HepG2 (cell line): Measurements from ENCODE around the gene PIK3R3. TPM values are rescaled to one million over a fixed set of nuclear protein-coding genes. Genes with fewer than 3 reads are reported as not detected.

Experiments used
- ATAC-seq: fragments of 200-7000 bp; cut with Tn5 transposase; 3 replicates; pipeline ENCODE4 v1.9.1; 2020; ENCODE audit warnings: mild to moderate bottlenecking, moderate library complexity
- BruUV-seq: library from RNA; stranded (reverse); fragments of 400-500 nt; replicated peaks from 2 replicates; lab custom pipeline; 2021; lab: Mats Ljungman, UMichigan
- CTCF ChIA-PET: fragments of 300-600 bp; formaldehyde crosslinking; extraction: SDS; loops from one replicate; lab custom pipeline; 2021; ENCODE audit warnings: low total read pairs, inconsistent platforms, low intra/inter-chr PET ratio; lab: Yijun Ruan, JAX
- POLR2A ChIA-PET: fragments of 350-600 bp; sonication (Branson Sonifier 250); formaldehyde crosslinking; loops from one replicate; lab custom pipeline; 2020; ENCODE audit warnings: antibody characterized with exemption, inconsistent platforms; lab: Yijun Ruan, JAX
- DNase-seq: peaks from one replicate; pipeline ENCODE4 v3.0.0-alpha.2; 2015; ENCODE audit warnings: low spot score
- FAIRE-seq: peaks from 3 replicates; lab custom pipeline; 2011; peaks lifted over from hg19 to GRCh38; lab: Jason Lieb, UNC
- H2AFZ ChIP-seq: one replicate; pipeline ENCODE4 v1.6.1; 2011; ENCODE audit warnings: low read length, inconsistent platforms
- H3K27ac ChIP-seq: fragments of 300-600 bp; 3 replicates; pipeline ENCODE4 v1.8.0; 2011; ENCODE audit warnings: mixed run types, mild to moderate bottlenecking, mixed read lengths, low read length, inconsistent platforms; ENCODE audit not compliant: insufficient read depth; ENCODE audit errors: extremely low read length
- H3K27me3 ChIP-seq, 2 experiments: fragments of 200-600 bp in 1 of 2; 2 replicates in 1 of 2; 3 replicates in 1 of 2; pipeline versions ENCODE4 v1.6.0 to v1.8.0; 2011; ENCODE audit warnings: low read length in 2 of 2, mild to moderate bottlenecking in 2 of 2, moderate library complexity in 2 of 2, inconsistent platforms in 1 of 2; ENCODE audit not compliant: insufficient read depth in 2 of 2, control insufficient read depth in 1 of 2
- H3K36me3 ChIP-seq, 2 experiments: fragments of 200-600 bp in 1 of 2; replicated peaks in 1 of 2; 2 replicates in 1 of 2; 3 replicates in 1 of 2; pipeline versions ENCODE4 v1.5.1 to v1.8.0; 2011; ENCODE audit warnings: low read length in 2 of 2, inconsistent platforms in 1 of 2; ENCODE audit not compliant: insufficient read depth in 2 of 2, control insufficient read depth in 1 of 2
- H3K4me1 ChIP-seq: 2 replicates; pipeline ENCODE4 v1.5.1; 2012; ENCODE audit warnings: low read length, inconsistent platforms; ENCODE audit not compliant: insufficient read depth
- H3K4me2 ChIP-seq: 2 replicates; pipeline ENCODE4 v1.6.0; 2011; ENCODE audit warnings: low read depth, low read length, inconsistent platforms
- H3K4me3 ChIP-seq, 3 experiments: fragments of 200-600 bp in 1 of 3; sonication (generic), shearing (Covaris generic) in 1 of 3; replicated peaks in 1 of 3; 2 replicates each; pipeline ENCODE4 v1.5.1; 2011 to 2016; ENCODE audit warnings: low read length in 3 of 3, inconsistent platforms in 2 of 3, low read depth in 2 of 3, mild to moderate bottlenecking in 2 of 3, control low read depth in 1 of 3, mixed read lengths in 1 of 3; ENCODE audit not compliant: insufficient read depth in 1 of 3
- H3K79me2 ChIP-seq: one replicate; pipeline ENCODE4 v1.6.1; 2011; ENCODE audit warnings: low read length, inconsistent platforms; ENCODE audit not compliant: insufficient read depth
- H3K9ac ChIP-seq: 2 replicates; pipeline ENCODE4 v1.6.0; 2011; ENCODE audit warnings: mild to moderate bottlenecking, low read depth, low read length, inconsistent platforms; ENCODE audit not compliant: insufficient read depth
- H3K9me3 ChIP-seq: 2 replicates; pipeline ENCODE4 v1.5.1; 2012; ENCODE audit warnings: mild to moderate bottlenecking, low read length
- H4K20me1 ChIP-seq: 2 replicates; pipeline ENCODE4 v1.6.0; 2011; ENCODE audit warnings: inconsistent platforms, mild to moderate bottlenecking, low read length, moderate library complexity; ENCODE audit not compliant: insufficient read depth
- FOSL1 ChIP-seq: sonication (generic); formaldehyde crosslinking; IDR thresholded peaks from 2 replicates; pipeline ENCODE4 v1.9.0; 2021; ENCODE audit warnings: missing genetic modification reagents, borderline replicate concordance
- HNRNPH1 ChIP-seq: fragments of 200-400 bp; formaldehyde crosslinking; optimal IDR thresholded peaks from 2 replicates; pipeline ENCODE3; 2017; ENCODE audit warnings: mild to moderate bottlenecking, low read depth, low read length
- KLF11 ChIP-seq: IDR thresholded peaks from 2 replicates; pipeline ENCODE4 v1.6.1; 2016; ENCODE audit warnings: missing compliant biosample characterization
- MEF2D ChIP-seq: sonication (generic); formaldehyde crosslinking; IDR thresholded peaks from 2 replicates; pipeline ENCODE4 v1.5.1; 2020; ENCODE audit warnings: mild to moderate bottlenecking, missing genetic modification reagents
- NR1H2 ChIP-seq: sonication (generic); formaldehyde crosslinking; IDR thresholded peaks from 2 replicates; pipeline ENCODE4 v1.8.1; 2022; ENCODE audit warnings: low read depth, missing genetic modification reagents, borderline replicate concordance
- STAT6 ChIP-seq: sonication (generic); formaldehyde crosslinking; IDR thresholded peaks from 2 replicates; pipeline ENCODE4 v1.4.0; 2020; ENCODE audit warnings: missing genetic modification reagents, mild to moderate bottlenecking, borderline replicate concordance
- ZBTB7A ChIP-seq: sonication (generic); formaldehyde crosslinking; IDR thresholded peaks from 2 replicates; pipeline ENCODE4 v1.8.0; 2022; ENCODE audit warnings: mild to moderate bottlenecking, missing genetic modification reagents
- ZNF329 ChIP-seq: sonication (generic); formaldehyde crosslinking; IDR thresholded peaks from 2 replicates; pipeline ENCODE4 v1.9.0; 2021; ENCODE audit warnings: low read depth, mild to moderate bottlenecking, missing genetic modification reagents
- ZNF616 ChIP-seq: sonication (generic); formaldehyde crosslinking; IDR thresholded peaks from 2 replicates; pipeline ENCODE4 v1.5.0; 2020; ENCODE audit warnings: low read depth, mild to moderate bottlenecking, missing genetic modification reagents
- WGBS: methylation state at CpG from one replicate; pipeline ENCODE4 v1.1.6; 2017; ENCODE audit warnings: low lambda C conversion rate; 5-methylcytosine and 5-hydroxymethylcytosine counted together
- in situ Hi-C: cut with HindIII; loops from 2 replicates; pipeline ENCODE4 v1.10.0; 2017; ENCODE audit warnings: low pct_unique_long_range_greater_than_20kb; ENCODE audit not compliant: extremely low pct_ligation_motif_present
- intact Hi-C: fragments of 100-400 bp; cut with micrococcal nuclease; formaldehyde crosslinking; loops from one replicate; pipeline ENCODE4 v1.10.0; 2022; ENCODE audit not compliant: unreplicated experiment
- polyA plus RNA-seq, 8 experiments: library from polyadenylated mRNA; depleted of rRNA in 3 of 8; stranded (reverse) in 7 of 8; unstranded in 1 of 8; fragments of >200 nt; fragmentation: Illumina TruSeq in 4 of 8; extraction: Trizol in 4 of 8; gene quantifications; 2 replicates each; pipeline versions ENCODE4 v1.2.1 to v1.2.3, GENCODE V29; 2011 to 2016; ENCODE audit warnings: low read depth in 4 of 8, missing spikeins in 1 of 8, mixed read lengths in 1 of 8; ENCODE audit not compliant: insufficient read depth in 1 of 8
- total RNA-seq, 5 experiments: library from RNA; depleted of rRNA; stranded (reverse); fragments of >200 nt; fragmentation: Illumina TruSeq; extraction: Trizol; gene quantifications; 2 replicates each; pipeline ENCODE4 v1.2.3, GENCODE V29; 2016; ENCODE audit warnings: low read depth in 1 of 5
- TF ChIP-seq, protein P1 (sequence below): sonication (generic); formaldehyde crosslinking; conservative IDR thresholded peaks from 2 replicates; pipeline ENCODE4 v1.5.0; 2020; ENCODE audit warnings: missing genetic modification reagents
- TF ChIP-seq, protein P2 (sequence below): IDR thresholded peaks from 2 replicates; pipeline ENCODE4 v1.6.1; 2012; ENCODE audit warnings: inconsistent platforms

PIK3R3 gene
- total and polyA plus RNA-seq, 2 of the 13 experiments (the other 11 are each of a cell fraction or from before 2014, with no cell fraction given): 0.37 to 6.9 TPM

GRCh38 chr1:46080257-46080656, 52.2 kb downstream of the PIK3R3 start:
- Histone ChIP-seq H3K4me1 (no peaks in the 10 kb centered on the region), H3K27me3 (no peaks in the 10 kb centered on the region), H3K4me2 (no peak overlapping the region), H2AFZ (no peak overlapping the region), H3K9ac (no peak overlapping the region), H3K27ac (no peak overlapping the region), H3K9me3 (no peaks in the 10 kb centered on the region), H3K79me2 (no peaks in the 10 kb centered on the region), H3K4me3 (no peak overlapping the region), H4K20me1 (no peaks in the 10 kb centered on the region), H3K36me3 (no peaks in the 10 kb centered on the region)
- ChIA-PET POLR2A (no interaction called here), CTCF (no interaction called here)
- WGBS: 64% methylated on average over 3 of the region's 3 CpGs
- TF ChIP-seq KLF11 (CRISPR knock-in tag) (no peak), HNRNPH1 (no peak), ZBTB7A (CRISPR knock-in tag) (no peak), FOSL1 (CRISPR knock-in tag) (no peak), STAT6 (CRISPR knock-in tag) (no peak), ZNF329 (CRISPR knock-in tag) (no peak), ZNF616 (no peak), NR1H2 (CRISPR knock-in tag) (no peak), MEF2D (CRISPR knock-in tag) (no peak)
- TF ChIP-seq, protein P1, sequence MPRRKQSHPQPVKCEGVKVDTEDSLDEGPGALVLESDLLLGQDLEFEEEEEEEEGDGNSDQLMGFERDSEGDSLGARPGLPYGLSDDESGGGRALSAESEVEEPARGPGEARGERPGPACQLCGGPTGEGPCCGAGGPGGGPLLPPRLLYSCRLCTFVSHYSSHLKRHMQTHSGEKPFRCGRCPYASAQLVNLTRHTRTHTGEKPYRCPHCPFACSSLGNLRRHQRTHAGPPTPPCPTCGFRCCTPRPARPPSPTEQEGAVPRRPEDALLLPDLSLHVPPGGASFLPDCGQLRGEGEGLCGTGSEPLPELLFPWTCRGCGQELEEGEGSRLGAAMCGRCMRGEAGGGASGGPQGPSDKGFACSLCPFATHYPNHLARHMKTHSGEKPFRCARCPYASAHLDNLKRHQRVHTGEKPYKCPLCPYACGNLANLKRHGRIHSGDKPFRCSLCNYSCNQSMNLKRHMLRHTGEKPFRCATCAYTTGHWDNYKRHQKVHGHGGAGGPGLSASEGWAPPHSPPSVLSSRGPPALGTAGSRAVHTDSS (CRISPR knock-in tag): no peak
- TF ChIP-seq, protein P2, sequence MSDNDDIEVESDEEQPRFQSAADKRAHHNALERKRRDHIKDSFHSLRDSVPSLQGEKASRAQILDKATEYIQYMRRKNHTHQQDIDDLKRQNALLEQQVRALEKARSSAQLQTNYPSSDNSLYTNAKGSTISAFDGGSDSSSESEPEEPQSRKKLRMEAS: no peak
- DNase-seq (no peak), FAIRE-seq (no peak), ATAC-seq (no peak)
- BruUV-seq: no TSS peak
- in situ Hi-C loops (no loop called here), intact Hi-C loops (no loop called here)
